ENCODE data around the gene RYR2.

DNA sequence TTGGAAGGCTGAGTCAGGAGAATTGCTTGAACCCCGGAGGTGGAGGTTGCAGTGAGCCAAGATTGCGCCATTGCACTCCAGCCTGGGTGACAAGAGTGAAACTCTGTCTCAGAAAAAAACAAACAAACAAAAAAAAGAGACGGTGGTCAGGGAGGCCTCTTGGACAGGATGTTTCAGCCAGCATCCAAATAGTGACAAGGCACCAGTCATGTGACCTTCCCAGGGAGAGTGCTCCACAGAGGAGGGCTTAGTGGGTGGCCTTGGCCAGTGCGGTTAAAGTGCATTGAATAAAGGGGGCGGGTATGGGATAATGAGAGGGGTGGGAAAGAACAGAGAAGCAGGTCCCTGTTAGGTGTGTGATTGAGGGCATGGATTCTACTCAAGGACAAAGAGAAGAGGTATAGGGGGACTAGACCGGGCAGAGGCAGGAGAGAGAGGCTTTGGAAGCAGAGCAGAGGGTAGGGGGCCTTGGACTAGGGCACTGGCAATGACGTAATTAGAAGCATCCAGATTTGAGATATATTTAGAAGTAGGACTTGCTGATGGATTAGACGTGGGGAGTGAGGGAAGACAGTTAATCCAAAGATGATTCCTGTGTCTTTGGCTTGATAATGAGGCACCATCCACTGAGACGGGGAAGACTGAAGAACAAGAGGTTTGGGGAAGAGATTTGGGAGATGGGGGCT, 12.0 kb upstream of the RYR2 start:
- TF ChIP-seq ZC3H10 (CRISPR knock-in tag; IDR thresholded peaks at IDR 0.05) (no peak), CSDC2 (CRISPR knock-in tag; IDR thresholded peaks at IDR 0.05) (no peak)
